GM21526 (cell line): ENCODE data around the gene DOCK4.
A peak's percentile ranks its signal among the peaks of the same experiment; 100 is the strongest.

Source experiments
- ATAC-seq: cut with Tn5 transposase; IDR thresholded peaks from one replicate; pipeline ENCODE4 v1.9.1; 2021; ENCODE audit warnings: moderate library complexity; ENCODE audit not compliant: unreplicated experiment, low FRiP score

DOCK4 gene

DNA sequence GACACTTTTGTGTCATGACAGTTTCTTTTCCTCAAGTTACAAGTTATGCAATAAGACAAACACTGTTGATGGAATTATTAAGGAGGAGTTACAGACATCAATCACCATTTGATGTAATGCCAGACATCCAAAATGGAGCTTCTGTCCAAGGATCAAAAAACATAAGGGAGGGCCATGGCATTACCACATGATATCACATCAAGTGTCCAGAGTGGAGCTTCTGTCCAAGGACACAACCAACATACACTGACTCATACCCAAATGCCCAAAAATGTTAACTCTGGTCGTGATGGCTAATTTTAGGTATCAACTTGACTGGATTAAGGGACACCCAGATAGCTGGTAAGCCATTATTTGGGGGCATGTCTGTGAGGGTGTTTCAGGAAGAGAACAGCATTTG is 140.4 kb downstream of the DOCK4 start:
- no peak for ATAC-seq

DNA sequence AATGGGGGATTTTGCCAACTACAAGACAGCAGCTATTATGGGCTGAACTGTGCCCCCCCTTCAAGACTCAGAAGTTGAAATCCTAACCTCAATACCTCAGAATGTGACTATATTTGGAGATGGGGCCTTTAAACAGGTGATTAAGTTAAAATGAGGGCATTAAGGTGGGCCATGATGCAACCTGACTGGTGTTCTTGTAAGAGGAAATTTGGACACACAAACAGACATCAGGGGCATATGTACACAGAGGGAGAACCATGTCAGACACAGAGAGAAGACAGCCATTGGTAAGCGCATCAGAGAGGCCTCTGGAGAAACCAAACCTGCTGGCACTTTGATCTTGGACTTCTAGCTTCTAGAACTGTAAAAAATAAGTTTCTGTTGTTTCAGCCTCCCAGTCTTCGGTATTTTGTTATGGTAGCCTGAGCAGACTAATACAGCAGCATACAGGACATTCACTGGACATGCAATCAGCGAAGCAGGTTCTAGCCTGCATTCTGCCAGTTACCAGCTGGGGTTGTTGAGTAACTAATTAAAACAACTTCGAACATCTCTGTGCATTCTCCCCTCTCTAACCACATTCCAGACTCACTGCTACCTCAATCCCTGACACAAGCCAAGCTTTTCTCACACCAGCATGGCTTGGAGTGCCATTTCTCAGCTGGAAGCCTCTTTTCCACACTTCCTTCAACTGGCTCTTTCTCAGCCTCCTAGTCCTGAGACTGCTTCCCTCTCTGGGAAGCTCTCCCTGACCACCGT is 141.4 kb downstream of the DOCK4 start:
- no peak for ATAC-seq

DNA sequence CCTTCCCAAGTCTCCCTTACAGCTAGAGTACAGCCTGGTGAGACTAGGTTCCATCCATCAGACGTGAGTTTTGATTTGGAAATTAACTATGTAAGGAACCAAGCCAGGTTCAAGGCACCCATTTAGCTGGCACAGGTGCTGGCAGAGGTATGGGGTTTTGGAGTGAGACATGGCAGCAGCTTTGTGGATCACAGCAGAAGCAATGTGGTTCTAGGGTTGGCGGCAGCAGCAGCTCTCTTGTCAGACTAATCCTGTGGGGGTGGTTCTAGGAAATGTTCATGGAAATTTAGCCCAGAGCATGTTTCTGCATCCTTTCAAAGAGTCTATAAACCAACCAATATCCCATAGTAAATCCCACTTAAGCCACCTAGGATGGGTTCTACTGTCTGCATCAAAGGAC is 142.2 kb downstream of the DOCK4 start:
- ATAC-seq, result no peak

DNA sequence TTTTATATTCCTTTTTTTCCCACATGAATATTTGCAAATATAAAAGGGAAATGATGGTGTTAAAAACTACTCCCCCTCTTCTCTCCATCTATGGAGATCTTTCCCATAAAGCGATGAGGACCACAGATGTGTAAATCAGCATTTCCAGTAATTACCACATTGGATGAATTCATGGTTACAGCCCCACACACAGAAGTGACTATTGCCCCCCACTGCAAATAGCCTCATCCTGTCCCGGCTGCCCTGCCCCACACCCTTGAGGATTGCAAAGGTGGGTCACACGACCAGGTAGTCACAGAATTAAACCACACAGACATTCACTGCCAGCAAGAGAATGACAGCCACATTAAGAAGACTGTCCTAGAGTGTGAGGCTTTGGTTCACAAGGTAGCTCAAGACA is 145.1 kb downstream of the DOCK4 start:
- no peak for ATAC-seq

- no peak for ATAC-seq
Observed at GRCh38 chr7:112060625-112061024, 145.6 kb downstream of the DOCK4 start.

DNA sequence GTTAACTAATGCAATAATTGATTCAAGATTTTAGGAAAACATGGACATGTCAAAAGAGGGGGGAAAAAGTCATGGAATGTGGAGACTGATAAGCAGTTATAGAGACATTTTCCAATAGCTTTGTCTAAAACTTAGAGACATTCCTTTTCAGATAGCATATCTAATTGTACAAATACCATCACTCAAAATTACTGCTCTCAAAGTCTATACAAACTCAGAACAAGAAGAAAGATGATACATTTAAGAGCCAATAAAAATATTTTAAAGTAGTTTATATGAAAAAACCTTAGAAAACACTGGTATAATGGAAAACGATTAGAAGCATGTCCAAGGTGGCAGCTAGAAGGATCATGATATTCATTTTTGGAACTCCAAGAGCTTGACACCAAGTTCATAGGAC is 146.5 kb downstream of the DOCK4 start:
- no peak for ATAC-seq

GRCh38 chr7:112058686-112059085 is 147.5 kb downstream of the DOCK4 start:
- ATAC-seq, result no peak

DNA sequence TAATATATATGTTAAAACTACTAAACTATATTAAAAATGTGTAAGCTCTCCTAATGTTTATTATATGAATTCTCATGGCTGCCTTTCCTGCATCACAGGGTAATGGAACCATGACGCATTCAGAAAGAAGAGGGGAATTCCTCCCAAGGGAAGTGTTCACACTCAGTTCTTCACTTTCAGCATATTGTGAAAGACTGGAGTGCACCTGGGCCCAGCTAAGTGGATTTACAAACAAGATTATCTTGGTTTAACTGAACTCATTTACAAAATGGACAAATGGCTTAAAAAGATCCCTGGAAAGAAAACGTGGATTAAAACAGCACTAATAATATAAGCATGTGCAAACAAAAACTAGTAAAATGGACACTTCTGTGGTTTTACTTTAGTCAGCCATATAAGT is 149.8 kb downstream of the DOCK4 start:
- ATAC-seq, result peak; percentile 63

- ATAC-seq, result no peak
Observed at GRCh38 chr7:112053737-112054069, 152.5 kb downstream of the DOCK4 start.

DNA sequence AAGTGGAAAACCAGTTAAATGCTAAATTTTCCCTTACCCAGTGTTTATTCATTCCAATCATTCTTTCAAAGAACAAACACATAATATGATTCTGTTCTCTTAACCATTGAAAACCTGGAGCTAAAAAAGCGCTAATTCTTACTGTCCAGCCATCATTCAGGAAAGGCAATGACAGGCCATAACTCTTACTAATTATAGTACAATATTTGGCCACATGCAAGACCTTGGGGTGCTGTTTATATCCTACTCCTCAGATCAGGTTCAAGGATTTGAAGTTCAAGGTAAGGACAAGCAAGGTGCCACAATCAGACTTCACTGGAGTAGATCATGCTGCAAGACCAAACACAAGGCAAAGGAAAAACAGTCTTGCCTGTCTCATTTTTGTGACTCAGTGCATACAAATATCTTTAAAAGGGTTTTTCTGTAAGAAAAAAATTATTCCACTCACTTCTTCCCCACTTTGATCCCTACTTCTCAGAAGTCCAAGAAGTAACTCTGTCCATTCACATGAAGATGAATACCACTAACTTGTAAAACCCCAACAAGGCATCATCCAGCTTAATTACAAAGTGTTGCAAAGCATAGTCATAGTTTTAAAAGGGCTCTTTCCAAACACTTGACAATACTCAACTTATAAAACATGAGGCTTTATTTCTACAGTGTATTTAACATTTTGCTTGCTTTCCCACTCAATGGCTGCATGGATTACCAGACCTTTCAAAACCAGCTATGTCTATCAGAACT is 153.0 kb downstream of the DOCK4 start:
- ATAC-seq, result no peak

GRCh38 chr7:112052498-112052897 is 153.7 kb downstream of the DOCK4 start:
- ATAC-seq, result no peak

- ATAC-seq, result no peak
Observed at GRCh38 chr7:112050250-112050881, 155.8 kb downstream of the DOCK4 start.

DNA sequence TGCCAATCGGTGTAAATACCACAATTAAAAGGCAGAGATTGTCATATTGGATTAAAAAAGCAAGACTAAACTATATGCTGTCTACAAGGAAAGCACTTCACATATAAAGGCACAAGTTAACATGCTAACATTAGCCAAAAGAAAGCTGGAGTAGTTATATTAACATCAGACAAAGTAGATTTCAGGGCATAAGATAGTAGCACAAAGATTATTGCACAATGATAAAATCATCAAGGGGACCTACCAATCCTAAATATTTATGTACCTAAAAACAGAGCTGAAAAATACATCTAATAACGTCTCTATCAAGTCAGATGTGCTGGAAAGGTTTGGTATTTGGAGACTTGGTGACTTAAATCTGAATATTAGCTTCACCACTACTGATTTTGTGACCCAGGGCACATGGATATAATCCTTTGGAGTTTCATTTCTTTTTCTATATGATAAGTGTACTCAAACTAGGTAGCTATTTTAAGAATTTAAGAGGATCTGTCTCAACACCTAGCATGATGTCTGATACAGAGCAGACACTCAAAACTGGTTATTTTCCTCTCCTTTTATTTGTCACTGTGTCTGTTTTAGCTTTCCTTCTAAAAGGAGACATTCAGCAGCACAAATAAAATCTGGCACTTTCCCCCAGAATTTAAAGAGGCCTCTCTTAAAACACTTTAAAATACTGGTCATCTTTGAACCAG is 156.5 kb downstream of the DOCK4 start:
- ATAC-seq, result no peak

DNA sequence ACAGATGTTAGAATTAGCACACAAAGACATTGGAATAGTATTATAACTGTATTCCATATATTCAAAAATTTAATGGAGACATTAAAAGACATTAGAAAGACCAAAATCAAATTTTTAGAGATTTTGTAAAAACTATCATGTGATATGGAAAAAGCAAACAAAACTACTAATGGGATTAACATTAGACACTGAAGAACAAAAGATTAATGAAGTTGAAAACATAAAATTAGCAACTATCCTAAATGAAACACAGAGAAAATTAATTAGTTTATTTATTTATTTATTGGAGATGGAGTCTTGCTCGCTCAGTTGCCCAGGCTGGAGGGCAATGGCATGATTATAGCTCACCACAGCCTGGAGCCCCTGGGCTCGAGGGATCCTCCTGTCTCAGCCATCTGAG is 158.8 kb downstream of the DOCK4 start:
- ATAC-seq, result no peak

GRCh38 chr7:112045222-112045621 is 161.0 kb downstream of the DOCK4 start:
- ATAC-seq, result no peak

GRCh38 chr7:112042631-112043030 is 163.6 kb downstream of the DOCK4 start:
- ATAC-seq, result no peak

- ATAC-seq, result no peak
Observed at GRCh38 chr7:112038353-112038752, 167.8 kb downstream of the DOCK4 start.

GRCh38 chr7:112036071-112036470 is 170.1 kb downstream of the DOCK4 start:
- ATAC-seq, result no peak

DNA sequence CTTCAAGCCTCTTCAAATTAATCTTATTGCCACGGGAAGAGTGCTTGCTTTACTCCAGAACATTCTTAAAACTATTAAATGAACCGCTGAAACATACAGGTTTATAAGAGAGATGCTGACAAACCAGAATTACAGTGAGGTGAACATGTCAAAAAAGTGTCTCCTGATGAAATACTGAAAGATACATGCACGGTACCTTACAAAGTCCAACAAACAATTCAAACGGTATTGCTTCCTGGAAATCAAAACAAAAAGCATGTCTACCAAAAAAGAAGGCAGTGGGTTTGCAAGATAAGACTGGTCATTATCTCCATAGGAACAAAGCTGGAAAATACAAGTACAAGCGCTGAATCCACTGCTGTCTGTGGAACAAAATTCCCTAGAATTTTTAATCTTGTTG is 174.5 kb downstream of the DOCK4 start:
- no peak for ATAC-seq

DNA sequence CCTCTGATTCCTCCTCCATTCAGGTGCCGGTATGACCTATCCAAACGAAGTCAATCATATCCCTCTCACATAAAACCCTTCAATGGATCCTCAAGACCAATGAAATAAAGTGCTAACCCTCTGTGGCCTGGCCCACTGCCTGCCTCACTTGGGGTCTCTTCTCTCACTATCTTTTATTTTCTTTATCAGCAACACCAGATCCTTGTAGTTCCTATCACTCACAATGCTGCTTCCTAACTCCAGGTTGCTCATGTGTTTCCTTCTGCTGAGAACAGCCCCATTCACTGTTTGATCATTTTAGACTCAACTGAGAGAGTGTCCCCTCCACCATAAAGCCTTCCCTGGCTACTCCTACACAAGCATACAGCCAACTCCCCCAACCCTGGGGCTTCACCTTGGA is 180.6 kb downstream of the DOCK4 start:
- no peak for ATAC-seq

- ATAC-seq, result no peak
Observed at GRCh38 chr7:112023786-112024185, 182.4 kb downstream of the DOCK4 start.
